Endothelial cell (in vitro differentiated cells): ENCODE measurements around the gene TAF4. TPM values are rescaled to one million over a fixed set of nuclear protein-coding genes. Genes with fewer than 3 reads are reported as not detected.

Source experiments
- microRNA-seq: library from miRNA; unstranded; fragments of <30 nt; microRNA quantifications from one replicate; pipeline ENCODE4, GENCODE V29; 2020; ENCODE audit not compliant: unreplicated experiment
- total RNA-seq: library from RNA; stranded (reverse); fragmentation: NEBNext Ultra II Directional; extraction: Animal tissue kit (Norgen Biotek cat#: 25700); gene quantifications from one replicate; pipeline ENCODE4 v1.2.1, GENCODE V29; 2021; ENCODE audit not compliant: unreplicated experiment

The TAF4 gene
- total RNA-seq, 1 donor from 2014 or later = 14.2 TPM

Small RNAs within 50 kb of the gene (microRNA-seq; reads per million reads assigned to microRNA genes)
- gene MIR1257 (0.21 reads per million), gene MIR3195 (not detected)

Other genes starting within 250 kb of the TAF4 start
- 35.3 TPM for gene LSM14B, start 56.6 kb upstream of the TAF4 start, total RNA-seq
- 302 TPM for gene PSMA7, start 77.5 kb upstream of the TAF4 start, total RNA-seq
- 17.5 TPM for gene SS18L1, start 77.9 kb upstream of the TAF4 start, total RNA-seq
- 20.2 TPM for gene MTG2, start 117.1 kb upstream of the TAF4 start, total RNA-seq
- gene HRH3, start 154.4 kb upstream of the TAF4 start, total RNA-seq = not detected
- 39.5 TPM for gene OSBPL2, start 172.6 kb upstream of the TAF4 start, total RNA-seq
- 132 TPM for gene ADRM1, start 237.1 kb upstream of the TAF4 start, total RNA-seq